NCI-H2107 treated with DMSO at 0.1 percent for 48 hours (cell line): ENCODE data around the gene ACKR2.
A peak's percentile ranks its signal among the peaks of the same experiment; 100 is the strongest.

Experiments used
- DNase-seq: peaks from one replicate; lab custom pipeline; 2025; ENCODE audit not compliant: unreplicated experiment; lab: John Stamatoyannopoulos, UW

ACKR2 gene, protein sequence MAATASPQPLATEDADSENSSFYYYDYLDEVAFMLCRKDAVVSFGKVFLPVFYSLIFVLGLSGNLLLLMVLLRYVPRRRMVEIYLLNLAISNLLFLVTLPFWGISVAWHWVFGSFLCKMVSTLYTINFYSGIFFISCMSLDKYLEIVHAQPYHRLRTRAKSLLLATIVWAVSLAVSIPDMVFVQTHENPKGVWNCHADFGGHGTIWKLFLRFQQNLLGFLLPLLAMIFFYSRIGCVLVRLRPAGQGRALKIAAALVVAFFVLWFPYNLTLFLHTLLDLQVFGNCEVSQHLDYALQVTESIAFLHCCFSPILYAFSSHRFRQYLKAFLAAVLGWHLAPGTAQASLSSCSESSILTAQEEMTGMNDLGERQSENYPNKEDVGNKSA

DNA sequence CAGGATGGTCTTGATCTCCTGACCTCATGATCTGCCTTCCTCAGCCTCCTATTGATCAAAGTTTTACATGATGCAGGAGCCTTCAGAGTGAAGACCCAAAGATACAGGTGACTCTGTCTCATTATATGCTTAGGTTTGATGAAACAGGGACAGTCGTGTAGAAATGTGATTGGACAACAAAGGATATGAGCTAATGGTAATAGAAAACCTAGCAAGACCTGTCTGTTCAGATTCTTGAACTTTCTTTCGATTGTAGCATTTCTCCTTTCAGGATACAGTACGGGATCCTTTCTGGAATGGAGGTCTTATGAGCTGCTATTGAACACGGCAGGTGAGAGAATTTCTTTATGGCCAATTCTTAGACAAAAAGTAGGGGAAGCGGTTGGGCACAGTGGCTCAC is at the start of gene ACKR2:
TSS of gene ACKR2 (plus strand) at position 244 of the 400 bp plus-strand sequence. CDS start 55,058 bp downstream, outside the sequence.
- DNase-seq, result no peak

DNA sequence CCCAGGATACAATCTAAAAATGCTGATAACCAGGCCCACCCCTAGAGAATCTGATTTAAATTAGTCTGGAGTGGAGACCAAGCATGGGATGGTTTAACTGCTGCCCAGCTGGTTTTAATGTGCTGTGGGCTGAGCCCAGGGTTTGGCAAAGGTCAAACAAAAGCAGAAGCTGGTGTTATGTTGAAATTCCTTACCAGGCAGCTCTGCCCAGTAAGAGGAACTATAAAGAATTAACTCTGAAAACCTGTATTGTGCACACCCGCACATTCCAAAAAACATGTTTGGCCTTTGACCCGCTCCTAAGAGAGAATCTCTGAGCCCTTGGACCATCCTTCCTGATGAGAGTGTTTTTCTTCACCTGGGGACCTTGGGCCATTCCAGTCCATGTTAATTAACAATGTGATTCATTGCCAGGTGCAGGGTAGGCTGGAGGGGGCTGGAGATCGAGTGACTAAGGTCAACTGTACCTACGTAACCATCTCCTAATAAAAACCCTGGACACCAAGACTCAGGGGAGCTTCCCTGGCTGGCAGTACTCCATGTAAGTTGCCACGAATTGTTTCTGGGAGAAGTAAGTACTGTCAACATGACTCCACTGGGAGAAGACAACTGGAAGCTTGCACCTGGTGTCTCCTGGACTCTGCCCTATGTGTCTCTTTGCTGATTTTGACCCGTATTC is 47.1 kb upstream of the ACKR2 start:
- no peak for DNase-seq

- no peak for DNase-seq
Measured at GRCh38 chr3:42763021-42763420, 46.2 kb upstream of the ACKR2 start.

DNA sequence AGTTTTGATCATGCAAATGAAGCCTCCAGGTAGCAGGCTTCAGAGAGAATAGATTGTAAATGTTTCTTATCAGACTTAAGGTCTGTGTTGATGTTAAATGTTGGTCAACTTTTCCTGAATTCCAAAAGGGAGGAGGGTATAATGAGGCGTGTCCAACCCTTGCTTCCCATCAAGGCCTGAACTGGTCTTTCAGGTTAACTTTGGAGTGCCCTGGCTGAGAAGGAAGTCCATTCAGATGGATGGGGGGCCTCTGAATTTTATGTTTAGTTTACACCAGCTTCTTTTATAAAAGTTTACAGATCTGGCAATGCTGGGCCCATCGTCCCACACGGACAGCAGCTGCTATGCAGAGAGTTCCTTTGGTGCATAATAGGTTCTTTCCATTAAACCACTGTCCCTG is 45.1 kb upstream of the ACKR2 start:
- no peak for DNase-seq

DNA sequence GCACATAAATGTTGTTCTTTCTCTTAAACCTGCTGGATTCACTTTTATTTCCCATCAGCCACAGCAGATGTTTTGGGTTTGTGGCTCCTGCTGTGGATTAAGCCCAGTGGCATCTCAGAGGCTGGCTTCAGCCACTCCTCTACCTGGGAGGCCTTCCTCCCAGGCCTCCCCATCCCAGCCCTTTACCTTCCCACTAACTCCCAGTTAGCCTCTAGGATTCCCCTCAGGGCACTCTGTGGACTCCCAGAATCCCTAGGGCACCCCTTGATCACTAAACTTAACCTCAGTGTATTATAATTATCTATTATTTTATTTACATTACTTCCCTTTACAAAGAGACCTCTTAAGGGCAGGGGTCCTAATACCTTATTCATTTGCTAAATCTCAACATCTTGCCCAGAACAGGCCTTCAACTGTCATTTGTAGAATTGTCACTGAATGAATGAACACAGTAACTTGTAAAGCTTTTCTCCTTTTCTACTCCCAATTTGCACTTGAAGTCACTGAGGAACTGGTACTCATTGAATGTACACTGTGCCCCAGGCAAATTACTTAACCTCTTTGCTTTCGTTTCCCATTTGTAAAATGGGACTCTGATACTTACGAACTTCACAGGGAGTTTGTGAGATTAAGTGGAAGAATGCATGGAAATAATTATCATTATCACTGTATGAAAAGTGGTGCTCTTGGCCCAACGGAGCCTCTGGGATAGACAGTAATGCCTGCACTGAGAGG is 44.5 kb upstream of the ACKR2 start:
- no peak for DNase-seq

GRCh38 chr3:42769477-42770131 is 39.6 kb upstream of the ACKR2 start:
- no peak for DNase-seq

DNA sequence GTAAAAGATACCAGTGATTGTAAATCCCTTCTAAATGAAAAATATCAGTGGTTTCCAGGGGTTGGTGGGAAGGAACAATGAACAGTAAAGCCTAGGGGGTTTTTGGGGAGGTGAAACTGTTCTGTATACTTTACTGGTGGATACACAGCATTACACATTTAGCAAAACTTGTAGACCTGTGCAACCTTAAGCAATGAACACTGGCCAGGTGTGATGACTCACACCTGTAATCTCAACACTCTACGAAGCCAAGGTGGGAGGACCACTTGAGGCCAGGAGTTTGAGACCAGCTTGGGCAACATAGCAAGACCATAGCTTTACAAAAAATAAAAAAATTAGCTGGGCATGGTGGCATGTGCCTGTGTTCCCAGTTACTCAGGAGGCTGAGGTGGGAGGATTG is 38.0 kb upstream of the ACKR2 start:
- no peak for DNase-seq

- peak; percentile 33 for DNase-seq
Measured at GRCh38 chr3:42772670-42773408, 36.4 kb upstream of the ACKR2 start, which contains the start of gene CCDC13. Gene CCDC13, minus strand, starts transcription at chr3:42773253. Its CDS starts 14,908 bp downstream, at chr3:42758345.

- DNase-seq, result no peak
Measured at GRCh38 chr3:42773409-42773751, 35.9 kb upstream of the ACKR2 start.

DNA sequence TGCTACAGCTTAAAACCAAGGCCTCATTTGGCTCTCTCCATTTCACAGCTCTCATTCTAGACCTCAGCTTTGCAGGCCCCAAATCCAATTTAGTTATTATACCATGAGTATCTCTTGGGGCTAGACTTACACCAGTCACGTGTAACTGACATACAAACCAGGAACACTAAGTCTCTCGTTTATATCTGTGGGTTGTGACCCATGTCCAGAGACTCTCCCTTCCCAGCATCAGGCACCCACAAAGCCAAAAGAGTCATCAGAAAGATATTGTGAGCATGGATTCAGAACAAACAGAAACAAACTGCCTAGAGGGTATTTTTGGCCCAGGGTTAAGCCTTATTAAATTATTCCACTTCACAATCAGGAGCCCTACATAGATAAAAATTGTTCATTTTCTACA is 30.6 kb upstream of the ACKR2 start:
- no peak for DNase-seq

DNA sequence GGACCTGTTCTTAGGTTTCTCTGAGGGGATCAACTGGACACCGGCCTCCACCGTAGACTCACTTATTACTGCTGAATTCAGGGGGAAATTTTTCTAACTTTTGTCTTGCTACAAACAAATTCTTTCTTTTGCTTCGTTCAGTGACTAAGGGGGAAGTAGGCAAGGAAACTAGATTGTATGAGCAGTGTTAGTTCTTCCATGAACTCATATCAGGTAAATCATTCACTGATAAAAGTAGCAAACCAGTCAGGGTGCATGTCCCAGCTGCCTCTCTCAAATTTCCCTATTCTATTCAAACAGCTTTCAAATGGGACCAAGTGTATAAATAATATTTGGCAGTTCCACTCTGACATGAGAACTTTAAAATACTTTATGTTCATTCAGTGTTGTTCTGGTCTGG is 28.8 kb upstream of the ACKR2 start:
- DNase-seq, result no peak

DNA sequence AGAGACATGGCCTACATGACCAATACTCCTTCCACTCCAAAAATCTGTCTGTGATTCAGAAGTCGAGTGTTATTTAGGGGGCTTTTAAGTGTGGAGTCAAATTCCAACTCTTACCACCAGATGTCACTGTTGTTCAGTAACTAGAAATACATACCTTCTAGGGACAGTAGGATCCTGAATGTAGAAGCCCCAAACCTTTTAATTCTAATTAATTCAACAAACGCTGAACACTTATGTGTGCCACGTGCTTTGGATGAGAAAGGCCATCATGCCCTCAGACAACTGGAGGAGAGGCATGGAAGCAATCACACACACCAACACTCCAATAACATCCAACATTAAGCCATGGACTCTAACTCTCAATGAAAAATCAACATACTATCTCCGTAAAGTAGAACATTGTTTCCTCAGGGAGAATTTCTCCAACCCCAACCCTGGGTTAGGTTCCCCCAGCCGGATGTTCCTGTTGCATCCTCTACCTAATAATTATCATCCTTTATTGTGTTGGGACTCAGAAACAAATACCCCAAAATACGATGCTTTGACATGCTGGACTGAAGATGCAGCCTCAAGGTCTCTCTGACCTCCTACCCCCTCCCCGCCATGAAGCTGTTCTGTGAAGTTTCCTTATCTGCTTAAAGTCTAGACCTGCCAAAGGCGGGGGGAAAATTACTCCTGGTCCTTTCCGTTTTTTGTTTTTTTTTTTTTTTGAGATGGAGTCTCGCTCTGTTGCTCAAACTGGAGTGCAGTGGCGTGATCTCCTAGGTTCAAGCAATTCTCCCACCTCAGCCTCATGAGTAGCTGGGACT is 28.1 kb upstream of the ACKR2 start:
- peak; percentile 5 for DNase-seq

- no peak for DNase-seq
Measured at GRCh38 chr3:42786212-42786611, 23.0 kb upstream of the ACKR2 start.

DNA sequence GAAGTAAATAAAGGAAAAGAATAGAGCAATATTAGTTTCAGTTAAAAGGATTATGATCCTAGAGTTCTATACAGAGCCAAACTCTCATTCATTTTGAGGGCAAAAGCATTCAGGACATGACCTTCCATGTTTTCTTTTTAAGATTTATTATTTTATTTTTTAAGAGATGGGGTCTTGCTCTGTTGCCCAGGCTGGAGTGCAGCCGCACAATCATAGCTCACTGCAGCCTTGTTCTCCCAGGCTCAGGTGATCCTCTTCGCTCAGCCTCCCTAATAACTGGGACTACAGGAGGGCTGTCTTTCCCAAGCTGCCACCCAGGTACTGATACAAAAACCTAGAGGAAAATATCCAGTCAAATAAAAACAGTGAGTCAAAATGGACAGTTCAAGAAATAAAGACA is 22.6 kb upstream of the ACKR2 start:
- DNase-seq, result no peak

DNA sequence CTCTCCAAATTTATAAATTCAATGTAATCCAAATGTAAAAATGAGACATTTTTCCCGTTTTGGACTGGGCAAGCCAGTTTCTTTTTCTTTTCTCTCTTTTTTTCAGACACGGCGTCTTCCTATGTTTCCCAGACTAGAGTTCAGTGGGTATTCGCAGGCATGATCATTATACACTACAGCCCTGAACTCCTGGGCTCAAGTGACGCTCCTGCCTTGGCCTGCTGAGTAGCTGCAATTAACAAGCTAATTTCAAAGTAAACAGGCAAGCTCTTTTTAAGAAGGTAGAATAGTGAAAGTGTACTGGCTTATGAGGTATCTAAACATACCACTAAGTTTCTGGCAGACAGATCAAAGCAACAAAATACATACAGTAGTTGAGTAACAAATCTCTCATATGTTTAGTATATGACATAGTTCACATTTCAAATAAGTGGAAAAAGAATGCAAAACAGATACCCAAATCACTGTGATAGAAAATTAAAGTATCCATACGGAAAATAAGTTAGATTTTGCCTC is 18.5 kb upstream of the ACKR2 start:
- DNase-seq, result peak; percentile 4

GRCh38 chr3:42795621-42796181 is 13.5 kb upstream of the ACKR2 start:
- DNase-seq, result no peak

- DNase-seq, result no peak
Measured at GRCh38 chr3:42796332-42796885, 12.8 kb upstream of the ACKR2 start.

DNA sequence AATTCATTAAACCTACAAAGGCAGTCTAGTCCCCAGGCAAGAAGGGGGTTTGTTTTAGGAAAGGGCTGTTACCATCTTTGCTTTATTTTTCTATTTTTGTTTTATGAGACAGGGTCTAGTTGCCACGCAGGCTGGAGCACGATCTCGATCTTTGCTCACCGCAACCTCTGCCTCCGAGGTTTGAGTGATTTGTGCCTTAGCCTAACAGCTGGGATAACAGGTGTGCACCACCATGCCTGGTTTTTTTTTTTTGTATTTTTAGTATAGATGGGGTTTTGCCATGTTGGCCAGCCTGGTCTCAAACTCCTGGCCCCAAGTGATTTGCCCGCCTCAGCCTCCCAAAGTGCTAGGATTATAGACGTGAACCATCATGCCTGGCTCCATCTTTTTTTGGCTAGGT is 9.9 kb upstream of the ACKR2 start:
- DNase-seq, result no peak

- DNase-seq, result no peak
Measured at GRCh38 chr3:42800251-42800650, 9.0 kb upstream of the ACKR2 start.
